ENCODE results near the gene SIRT2.

Gene SIRT2

DNA sequence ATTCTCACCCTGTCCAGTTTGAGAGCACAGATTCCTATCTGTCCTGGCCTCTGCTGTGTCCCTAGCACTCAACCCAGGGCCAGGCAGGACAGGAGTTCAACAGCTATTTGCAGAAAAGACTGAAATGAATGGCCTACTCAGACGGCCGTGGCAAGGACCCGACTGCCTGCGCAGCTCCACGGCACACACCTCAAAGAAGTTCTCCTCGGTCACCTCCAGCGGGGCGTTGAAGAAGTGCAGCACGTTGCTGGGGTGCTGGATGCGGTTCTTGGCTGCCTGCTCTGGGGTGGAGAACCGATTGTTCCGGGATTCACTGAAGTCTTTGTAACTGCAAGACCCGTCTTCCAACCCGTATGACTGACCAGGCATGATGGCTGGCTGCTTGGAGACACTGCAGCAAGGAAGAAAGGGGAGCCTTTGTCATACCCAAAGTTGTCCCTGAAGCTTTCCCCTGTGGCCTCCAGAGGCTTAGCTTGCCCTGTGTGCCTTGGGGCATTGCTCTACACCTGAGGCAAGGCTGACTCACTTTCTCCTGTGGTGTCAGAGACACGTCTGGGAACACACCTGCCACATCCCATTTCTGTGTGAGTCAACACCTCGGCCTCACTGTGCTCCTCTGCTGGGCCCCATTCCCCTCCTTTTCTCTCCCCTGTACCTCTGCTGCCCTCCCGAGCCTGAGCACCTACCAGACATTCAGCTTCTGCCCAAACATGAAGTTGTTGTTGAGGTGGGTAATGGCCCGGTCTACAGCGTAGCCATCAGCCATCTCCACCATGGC lies 61.0 kb downstream of the SIRT2 start:
- peak overlapping the region; percentile 100 for H3K27ac ChIP-seq
- TF ChIP-seq, protein P1, sequence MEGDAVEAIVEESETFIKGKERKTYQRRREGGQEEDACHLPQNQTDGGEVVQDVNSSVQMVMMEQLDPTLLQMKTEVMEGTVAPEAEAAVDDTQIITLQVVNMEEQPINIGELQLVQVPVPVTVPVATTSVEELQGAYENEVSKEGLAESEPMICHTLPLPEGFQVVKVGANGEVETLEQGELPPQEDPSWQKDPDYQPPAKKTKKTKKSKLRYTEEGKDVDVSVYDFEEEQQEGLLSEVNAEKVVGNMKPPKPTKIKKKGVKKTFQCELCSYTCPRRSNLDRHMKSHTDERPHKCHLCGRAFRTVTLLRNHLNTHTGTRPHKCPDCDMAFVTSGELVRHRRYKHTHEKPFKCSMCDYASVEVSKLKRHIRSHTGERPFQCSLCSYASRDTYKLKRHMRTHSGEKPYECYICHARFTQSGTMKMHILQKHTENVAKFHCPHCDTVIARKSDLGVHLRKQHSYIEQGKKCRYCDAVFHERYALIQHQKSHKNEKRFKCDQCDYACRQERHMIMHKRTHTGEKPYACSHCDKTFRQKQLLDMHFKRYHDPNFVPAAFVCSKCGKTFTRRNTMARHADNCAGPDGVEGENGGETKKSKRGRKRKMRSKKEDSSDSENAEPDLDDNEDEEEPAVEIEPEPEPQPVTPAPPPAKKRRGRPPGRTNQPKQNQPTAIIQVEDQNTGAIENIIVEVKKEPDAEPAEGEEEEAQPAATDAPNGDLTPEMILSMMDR (conservative IDR thresholded peaks at IDR 0.05), result 0 out of 2 replicates have a peak, but pooled peaks have one; percentile 23

DNA sequence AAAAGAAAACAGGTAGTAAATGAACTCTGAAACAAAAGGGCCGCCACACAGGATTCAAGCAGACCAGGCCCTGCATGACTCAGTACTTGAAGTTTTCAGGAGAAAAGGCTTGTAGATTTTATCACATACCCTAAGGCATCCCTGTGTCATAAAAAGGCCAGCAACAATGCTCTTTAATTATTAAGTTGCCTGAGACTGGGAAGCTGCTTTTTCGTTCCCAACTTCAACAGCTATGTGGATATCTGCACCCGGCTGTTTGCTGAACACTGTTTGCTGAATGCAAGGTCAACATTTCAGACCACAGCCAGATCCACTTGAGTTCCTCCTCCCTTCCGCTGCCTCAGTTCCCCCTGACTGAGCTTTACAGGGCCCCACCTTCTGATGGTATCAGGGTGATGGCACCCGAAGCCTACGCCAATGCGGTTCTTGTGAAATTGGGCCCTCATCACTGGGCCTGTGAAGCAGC lies 61.7 kb downstream of the SIRT2 start:
- peak overlapping the region; percentile 100 for H3K27ac ChIP-seq
- TF ChIP-seq, protein P1 (conservative IDR thresholded peaks at IDR 0.05), result no peak

DNA sequence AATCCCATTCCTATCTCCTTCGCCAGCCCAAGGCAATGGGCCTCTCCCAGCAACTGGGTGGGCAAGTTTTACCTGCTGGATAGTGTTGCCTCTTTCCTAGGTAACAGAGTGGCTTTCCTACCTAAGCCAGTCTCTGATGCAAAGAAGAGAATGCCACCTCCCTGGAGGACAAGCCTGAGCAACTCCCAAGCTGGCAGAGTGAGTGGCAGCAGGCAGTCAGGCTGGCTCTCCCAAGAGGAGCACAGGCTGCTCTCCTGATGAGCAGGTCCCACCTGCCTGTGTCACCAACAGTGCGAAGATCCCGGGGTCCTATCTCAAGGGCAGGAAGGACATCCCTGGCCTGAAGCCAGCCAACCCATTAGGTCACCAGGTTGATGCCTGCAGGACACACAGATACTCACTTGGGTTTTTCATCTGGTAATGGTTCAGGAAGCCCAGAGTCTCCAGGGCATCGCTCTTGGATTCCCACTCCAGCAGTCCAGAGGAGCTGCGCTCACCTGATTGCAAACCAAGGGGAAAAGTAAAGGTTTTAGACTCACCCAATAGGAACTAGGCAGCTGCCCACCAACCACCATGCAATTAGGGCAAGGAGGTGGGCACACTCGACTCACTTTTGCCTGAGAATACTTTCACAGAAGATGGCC lies 62.3 kb downstream of the SIRT2 start:
- TF ChIP-seq, protein P1 (conservative IDR thresholded peaks at IDR 0.05), result no peak
- peak overlapping the region; percentile 100 for H3K27ac ChIP-seq

DNA sequence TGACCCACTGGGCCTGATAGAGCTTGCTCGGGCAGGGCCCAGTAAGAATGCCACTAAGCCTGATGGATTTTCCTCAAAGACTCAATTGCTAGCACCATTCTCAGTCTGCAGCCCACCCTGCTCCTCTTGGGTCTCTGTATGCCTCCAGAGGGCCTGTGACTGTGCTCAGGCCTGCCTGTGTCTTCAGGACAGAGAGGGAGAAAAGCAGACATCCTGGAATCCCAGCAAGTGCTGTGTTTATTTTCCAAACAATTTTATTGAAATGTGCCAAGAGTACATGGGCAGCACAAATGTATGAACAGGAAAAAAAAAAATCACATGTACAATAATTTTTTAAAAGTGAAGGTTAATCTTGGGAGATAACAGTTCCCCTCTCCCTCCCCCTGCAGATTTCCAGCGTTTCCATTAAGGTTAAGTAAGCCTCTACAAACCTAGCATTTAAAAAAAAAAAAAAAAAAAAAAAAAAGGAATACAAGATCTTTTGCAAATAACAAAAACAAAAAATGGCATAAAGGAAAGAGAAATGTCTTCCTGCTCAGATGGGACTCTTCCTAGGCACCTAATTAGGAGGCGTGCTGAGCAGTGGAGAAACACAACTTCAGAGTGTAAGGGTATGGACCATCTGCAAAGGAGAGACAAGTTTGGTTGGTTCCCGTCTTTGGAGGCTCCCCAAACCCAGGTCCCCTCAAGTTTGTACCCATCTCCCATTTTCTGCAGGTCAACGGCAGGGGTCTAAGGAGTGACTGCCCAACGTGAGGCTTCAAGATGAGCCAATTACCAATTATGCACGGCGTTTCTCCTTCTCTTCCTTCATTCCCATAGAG lies 63.0 kb downstream of the SIRT2 start:
- H3K27ac ChIP-seq, result peak overlapping the region; percentile 100
- TF ChIP-seq, protein P1 (conservative IDR thresholded peaks at IDR 0.05), result no peak

DNA sequence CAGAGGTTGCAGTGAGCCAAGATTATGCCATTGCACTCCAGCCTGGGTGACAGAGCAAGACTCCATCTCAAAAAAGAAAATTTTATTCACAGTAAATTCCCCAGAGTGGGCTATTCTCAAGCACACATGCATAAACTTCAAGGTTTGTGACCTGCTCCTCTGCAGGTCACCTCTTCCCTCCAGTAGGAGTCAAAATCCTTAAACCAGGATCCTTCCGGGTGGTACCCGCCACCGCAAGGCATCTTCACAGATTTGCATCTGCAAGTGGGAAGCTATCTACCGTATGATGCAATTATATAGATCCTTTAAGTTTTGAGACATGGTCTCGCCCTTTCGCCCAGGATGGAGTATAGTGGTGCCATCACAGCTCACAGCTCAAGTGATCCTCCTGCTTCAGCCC lies 64.8 kb downstream of the SIRT2 start:
- TF ChIP-seq, protein P1 (conservative IDR thresholded peaks at IDR 0.05), result no peak
- peak overlapping the region; percentile 100 for H3K27ac ChIP-seq

DNA sequence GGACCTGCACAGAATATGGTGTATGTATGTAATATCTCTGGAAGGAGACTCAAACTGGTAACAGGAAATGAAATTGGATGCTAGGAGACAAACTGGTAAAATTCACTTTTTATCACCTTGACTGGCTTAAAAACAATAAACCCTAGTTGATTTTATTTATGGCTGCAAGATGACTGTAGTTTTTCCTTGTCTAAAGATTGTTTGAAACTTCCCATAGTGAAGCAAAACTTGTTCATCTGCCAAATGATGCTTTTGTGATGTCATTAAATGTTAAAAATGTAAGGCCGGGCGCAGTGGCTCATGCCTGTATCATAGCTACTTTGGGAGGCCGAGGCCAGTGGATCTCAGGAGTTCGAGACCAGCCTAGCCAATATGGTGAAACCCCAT lies 65.3 kb downstream of the SIRT2 start:
- peak overlapping the region; percentile 100 for H3K27ac ChIP-seq
- TF ChIP-seq, protein P1 (conservative IDR thresholded peaks at IDR 0.05), result no peak

DNA sequence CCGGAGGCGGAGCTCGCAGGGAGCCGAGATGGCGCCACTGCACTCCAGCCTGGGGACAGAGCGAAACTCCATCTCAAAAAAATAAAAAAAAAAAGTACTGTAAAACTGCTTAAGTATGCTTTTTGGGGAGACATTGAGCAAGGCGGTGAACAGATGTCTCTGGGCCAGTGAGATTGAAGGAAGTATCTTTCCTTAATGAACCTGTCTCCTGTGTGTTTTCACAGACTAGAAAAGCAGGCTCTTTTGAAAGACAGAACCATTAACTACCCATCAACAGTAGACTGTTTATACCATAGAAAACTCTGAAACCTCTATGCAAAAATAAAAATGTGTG lies 66.4 kb downstream of the SIRT2 start:
- TF ChIP-seq, protein P1 (conservative IDR thresholded peaks at IDR 0.05), result no peak
- peak overlapping the region; percentile 100 for H3K27ac ChIP-seq

Measured in VCaP (cell line).